GM08714 (cell line): ENCODE data around the gene ADARB1.

Source experiments
- H3K4me3 ChIP-seq: fragments of 200-500 bp; sonication (Bioruptor generic); 2 replicates; pipeline ENCODE4 v1.5.1; 2014; ENCODE audit warnings: mild to moderate bottlenecking, low read length, inconsistent platforms
- ZNF274 ChIP-seq: IDR thresholded peaks from 2 replicates; pipeline ENCODE4 v1.6.1; 2012; ENCODE audit warnings: mild to moderate bottlenecking, low read depth, low read length

The ADARB1 gene

DNA sequence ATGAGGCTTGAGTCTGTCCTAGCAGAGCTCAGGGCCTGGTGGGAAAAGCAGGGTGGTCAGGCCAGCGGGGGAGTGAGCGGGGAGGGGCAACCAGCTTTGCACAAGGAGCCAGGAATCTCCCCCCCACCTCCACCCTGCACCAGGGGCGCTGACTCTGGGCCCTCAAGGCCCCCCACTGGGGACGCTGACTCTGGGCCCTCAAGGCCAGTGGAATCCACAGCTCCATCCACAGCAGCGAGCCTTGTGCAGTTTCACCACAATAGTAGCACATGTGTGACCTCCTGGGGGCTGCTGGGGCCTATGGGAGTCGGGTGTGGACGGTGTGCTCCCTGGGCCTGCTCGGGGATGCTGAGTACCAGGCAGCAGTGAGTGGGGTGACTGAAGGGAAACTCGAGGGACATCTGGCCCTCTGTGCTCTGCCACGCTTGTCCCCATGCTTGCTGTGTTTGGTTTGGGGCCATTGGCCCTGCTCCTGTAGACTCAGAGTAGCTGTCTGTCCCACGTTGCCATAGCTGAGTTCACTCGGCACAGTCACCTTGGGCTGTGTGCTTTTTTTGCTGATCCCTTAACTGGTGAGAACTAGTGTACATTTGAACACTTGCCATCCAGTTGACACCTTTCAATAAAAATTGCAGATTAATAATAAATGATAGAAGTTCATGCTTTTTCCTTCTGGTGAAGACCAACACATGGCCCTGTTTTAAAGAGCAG lies 89.2 kb downstream of the ADARB1 start:
- no peak overlapping the region for H3K4me3 ChIP-seq
- no peak for TF ChIP-seq ZNF274

DNA sequence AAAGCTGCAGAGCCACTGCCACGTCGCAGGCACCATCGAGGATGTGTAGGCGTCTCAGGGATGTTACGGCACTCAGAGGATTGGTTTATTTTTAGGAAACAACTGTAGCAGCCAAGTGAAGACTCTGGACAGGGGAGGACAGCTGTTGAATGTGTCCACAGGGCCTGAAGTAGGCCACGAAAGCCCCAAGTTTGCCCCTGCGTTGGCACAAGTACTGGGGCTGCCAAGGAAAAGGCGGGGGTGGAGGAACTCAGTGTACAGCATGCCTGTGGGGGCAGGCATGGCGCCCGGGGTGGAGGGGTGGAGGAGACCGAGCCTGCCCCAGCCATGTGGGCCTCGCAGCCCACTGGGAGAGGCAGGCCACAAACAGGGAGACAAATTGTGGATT lies 89.7 kb downstream of the ADARB1 start:
- no peak for TF ChIP-seq ZNF274
- no peak overlapping the region for H3K4me3 ChIP-seq

DNA sequence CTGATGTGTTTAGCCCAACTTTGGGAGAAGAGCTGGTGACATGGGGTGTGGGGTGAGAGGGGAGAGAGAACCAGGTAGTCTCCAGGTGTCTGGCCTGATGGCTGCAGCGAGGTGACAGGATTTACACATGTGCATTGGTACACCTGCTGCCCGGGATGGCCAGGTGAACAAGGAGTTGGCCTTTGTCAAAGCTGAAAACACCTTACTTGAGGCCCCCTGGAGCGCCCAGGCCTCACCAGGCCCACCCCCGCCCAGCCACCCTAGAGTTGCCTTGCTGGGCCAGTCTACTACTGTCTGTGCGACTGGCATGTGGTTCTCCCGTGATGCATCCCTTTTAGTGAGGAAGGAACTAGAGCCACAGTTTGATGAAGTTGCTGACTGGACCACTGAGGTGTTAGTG lies 90.5 kb downstream of the ADARB1 start:
- no peak for TF ChIP-seq ZNF274

DNA sequence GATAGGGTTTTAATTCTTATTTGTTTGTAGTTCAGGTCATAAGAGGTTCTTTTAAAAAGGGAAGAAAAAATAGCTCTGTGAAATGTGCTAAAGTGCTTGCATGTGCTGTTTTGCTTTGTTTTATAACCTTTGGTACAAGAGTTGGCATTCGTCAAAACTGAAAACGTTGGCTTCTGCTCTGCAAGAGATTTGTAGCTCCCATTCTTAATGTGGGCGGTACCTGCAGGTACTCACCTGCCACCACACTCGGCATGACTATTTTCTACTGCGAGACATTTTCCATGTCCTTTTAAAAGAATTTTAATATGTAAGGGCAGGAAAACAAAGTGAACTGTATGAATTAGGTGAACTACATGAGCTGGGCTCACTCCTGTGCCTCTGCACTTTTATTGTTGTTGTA lies 92.6 kb downstream of the ADARB1 start:
- TF ChIP-seq ZNF274: no peak

More for the DNA sequence above, 90.5 kb downstream of the ADARB1 start:
- H3K4me3 ChIP-seq: no peak overlapping the region

DNA sequence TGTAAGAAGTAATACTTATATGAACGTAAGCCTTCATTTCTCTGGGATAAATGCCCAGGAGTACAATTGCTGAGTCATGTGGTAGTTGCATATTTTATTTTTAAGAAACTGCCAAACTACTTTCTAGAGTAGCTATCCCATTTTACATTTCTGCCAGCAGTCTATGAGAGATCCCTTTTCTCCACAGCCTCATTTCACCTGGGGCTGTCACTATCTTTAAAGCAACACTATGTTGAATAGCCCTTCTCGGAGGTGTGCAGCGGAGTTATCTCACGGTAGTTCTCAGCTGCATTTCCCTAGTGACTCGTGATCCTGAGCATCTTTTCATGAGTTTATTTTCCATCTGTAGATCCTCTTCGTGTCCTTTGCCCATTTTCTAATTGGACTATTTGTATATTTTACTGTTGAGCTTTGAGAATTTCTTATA lies 93.4 kb downstream of the ADARB1 start:
- no peak overlapping the region for H3K4me3 ChIP-seq
- no peak for TF ChIP-seq ZNF274

More for the DNA sequence above, 92.6 kb downstream of the ADARB1 start:
- no peak overlapping the region for H3K4me3 ChIP-seq

DNA sequence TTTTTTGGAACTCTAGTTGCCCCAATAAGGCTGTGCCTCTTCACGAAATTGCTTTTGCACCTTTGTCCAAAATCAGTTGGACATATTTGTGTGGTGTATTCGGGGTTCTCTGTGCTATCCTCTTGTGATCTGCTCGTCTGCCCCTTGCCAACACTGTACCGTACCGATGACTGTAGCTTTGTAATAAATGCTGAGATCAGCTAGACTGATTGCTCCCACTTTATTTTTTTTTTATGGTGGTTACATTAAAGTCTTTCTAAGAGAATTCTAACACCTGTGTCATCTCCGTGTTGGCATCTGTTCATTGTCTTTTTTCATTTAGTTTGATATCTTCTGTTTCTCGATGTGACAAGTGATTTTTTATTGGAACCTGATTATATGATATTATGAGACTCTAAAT lies 94.1 kb downstream of the ADARB1 start:
- no peak for TF ChIP-seq ZNF274
- H3K4me3 ChIP-seq: no peak overlapping the region

DNA sequence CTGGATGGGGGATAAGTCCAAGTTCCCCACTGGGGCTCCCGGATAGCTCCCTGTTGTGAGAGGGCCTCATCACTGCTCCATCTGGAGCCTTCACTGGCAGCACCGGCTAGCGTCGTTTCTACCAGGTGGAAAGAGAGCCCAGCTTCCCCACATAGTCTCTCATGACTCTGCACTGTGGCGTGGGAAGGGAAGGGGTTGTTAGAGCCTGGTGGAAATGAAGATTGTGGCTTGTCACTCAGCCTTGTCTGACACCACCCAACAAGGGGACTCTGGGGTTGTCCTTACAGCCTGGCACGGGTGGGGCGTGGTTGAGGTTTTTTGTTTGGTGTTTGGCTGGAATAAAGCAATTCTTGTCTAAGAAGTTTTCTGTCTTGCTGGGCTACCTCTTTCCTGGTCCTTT lies 94.6 kb downstream of the ADARB1 start:
- H3K4me3 ChIP-seq: no peak overlapping the region
- TF ChIP-seq ZNF274: no peak

DNA sequence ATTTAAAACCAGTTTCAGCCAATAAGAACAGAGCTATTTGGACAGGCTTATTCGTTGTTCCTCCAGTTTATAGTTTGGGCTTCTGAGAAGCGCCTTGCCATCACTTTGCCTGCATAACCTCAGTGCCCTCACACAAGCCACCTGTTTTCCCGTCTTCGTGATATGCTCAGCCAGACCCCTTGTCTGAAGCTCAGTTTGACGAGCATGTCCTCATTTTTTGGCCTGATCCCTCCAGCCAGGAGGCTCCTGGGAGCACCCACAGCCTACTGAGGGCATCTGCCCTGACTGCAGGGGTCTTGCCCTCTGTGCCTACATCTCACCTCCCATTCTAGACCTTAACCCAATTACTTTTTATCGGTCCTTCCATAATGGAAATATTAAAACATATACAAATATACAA lies 95.3 kb downstream of the ADARB1 start:
- no peak for TF ChIP-seq ZNF274
- no peak overlapping the region for H3K4me3 ChIP-seq

DNA sequence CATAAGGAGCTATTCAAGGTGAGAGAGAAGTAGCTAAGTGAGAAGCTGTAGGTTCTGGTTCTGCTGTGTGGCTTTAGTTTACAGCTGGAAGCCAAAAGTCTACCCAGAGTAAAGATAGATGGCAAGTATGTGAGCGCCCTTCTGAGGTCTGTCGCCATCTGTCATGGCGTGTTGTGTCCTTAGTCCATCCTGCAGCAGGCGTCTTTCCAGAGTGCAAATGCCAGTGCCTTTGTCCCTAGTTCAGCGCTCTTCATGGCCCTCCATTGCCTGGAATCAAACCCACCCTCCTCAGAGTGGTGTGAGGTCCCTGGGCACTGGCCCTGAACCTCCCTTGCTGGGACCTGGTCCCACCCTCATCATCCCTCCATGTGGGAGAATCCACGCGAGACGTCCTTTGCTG lies 96.6 kb downstream of the ADARB1 start:
- H3K4me3 ChIP-seq: no peak overlapping the region
- no peak for TF ChIP-seq ZNF274

DNA sequence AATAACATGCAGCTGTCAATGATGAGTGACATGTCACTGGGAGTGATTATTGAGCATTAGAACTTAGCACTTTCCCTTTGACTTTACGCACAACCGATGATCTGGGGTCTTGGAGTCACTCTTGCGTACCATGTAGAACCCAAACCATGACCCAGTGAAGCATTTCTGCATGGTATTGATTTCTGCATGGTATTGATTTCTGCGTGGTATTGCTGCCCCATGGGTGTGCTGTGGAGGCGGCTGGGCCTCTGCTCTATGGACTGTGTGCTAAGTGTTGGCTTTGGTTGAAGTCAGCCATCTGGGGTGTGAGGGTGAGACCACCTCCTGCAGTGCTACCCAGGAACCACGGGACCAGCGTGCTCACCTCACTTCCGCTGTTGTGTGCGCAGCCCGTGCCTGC lies 98.0 kb downstream of the ADARB1 start:
- no peak for TF ChIP-seq ZNF274
- no peak overlapping the region for H3K4me3 ChIP-seq

DNA sequence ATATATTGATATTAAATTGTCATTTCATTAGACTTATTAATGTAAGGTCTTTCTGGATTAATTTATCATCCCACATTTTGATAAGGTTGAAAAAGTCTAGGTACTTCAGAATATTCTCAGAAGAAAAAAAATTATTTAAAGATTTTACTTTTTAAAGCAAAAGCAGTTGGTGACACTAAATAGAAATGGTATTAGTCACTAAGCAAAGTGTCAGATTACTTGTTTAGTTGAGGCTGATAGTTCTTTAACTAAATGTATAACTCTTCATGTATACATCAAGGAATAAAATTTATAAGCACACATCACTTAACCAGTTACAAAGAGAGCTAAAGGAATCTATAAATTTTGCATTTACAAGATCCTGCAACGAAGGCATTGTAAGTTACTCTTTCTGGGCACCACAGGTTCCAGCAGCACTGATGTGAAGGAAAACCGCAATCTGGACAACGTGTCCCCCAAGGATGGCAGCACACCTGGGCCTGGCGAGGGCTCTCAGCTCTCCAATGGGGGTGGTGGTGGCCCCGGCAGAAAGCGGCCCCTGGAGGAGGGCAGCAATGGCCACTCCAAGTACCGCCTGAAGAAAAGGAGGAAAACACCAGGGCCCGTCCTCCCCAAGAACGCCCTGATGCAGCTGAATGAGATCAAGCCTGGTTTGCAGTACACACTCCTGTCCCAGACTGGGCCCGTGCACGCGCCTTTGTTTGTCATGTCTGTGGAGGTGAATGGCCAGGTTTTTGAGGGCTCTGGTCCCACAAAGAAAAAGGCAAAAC lies 101.1 kb downstream of the ADARB1 start:
- no peak overlapping the region for H3K4me3 ChIP-seq
- no peak for TF ChIP-seq ZNF274

DNA sequence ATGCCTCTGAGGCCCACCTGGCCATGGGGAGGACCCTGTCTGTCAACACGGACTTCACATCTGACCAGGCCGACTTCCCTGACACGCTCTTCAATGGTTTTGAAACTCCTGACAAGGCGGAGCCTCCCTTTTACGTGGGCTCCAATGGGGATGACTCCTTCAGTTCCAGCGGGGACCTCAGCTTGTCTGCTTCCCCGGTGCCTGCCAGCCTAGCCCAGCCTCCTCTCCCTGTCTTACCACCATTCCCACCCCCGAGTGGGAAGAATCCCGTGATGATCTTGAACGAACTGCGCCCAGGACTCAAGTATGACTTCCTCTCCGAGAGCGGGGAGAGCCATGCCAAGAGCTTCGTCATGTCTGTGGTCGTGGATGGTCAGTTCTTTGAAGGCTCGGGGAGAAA lies 101.8 kb downstream of the ADARB1 start:
- H3K4me3 ChIP-seq: no peak overlapping the region
- TF ChIP-seq ZNF274: no peak

DNA sequence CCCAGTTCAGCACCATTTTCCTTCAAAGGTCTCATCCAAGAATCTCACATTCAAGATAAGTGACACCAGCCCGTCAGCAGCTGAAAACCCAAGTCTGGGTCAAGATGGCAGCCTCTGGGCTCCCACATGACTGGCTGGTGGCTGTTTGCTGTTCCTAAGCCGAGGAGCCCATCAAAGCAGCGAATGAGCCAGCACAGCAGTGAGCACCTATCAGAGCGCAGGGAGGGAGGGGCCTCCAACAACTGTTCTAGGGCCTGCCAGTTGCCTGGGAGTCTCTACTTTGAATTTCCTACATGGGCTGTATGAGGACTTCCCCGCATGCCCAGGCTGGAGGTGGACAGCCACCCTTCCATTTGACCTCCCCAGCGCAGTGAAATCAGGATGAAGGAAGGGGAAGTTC lies 102.7 kb downstream of the ADARB1 start:
- H3K4me3 ChIP-seq: no peak overlapping the region
- no peak for TF ChIP-seq ZNF274

DNA sequence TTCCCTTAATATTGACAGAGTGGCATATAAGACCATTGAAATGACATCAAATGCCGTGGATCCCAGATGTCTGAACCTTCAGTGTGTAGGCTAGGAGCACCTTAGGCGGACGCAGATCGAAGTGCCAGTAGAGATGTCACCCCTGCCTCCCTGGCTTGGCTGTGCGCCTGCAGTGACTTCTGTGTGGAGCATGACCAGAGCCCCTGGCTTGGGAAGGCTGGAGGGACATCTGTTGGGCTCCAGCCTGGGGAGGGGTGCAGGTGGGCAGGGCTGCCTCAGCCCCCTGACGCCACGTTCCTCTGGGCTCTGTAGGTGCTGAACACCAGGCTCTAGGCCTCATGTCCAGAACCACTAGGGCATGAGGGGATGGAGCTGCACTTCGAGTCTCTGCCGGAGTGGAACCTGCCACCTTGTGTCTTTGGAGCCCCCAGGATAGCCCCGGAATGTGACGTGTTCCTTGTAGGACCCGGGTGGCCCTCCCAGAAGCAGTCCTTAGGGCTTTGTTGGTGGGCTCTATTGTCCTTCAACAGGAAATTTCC lies 103.8 kb downstream of the ADARB1 start:
- no peak for TF ChIP-seq ZNF274
- no peak overlapping the region for H3K4me3 ChIP-seq

DNA sequence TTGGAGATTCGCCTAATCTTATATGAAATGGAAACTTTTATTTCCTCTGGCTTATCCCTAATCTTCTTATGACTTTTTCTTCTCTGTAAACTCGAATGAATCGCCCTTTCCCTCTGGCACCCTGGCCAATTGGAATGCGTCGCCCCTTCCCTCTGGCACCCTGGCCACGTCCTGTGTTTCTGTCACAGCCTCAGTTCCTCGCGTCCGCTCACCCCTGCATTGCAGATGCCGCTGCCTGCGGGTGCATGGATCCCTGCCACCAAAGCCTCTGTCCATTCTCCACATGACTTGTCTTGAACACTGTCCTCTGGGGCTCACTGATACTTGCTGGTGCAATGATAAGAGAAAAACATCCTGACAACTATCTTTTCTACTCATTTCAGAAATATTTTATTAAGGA lies 104.6 kb downstream of the ADARB1 start:
- H3K4me3 ChIP-seq: no peak overlapping the region

More for the DNA sequence above, 104.6 kb downstream of the ADARB1 start:
- no peak for TF ChIP-seq ZNF274
